Ascending aorta (tissue), 2 donors: ENCODE measurements around the gene LMTK2. TPM values are rescaled to one million over a fixed set of nuclear protein-coding genes. Genes with fewer than 3 reads are reported as not detected.

Source experiments
- DNase-seq, 2 donors: peaks; one replicate each; pipeline ENCODE4 v3.0.0-alpha.2; 2019; ENCODE audit warnings: low spot score in 2 of 2
- H3K27ac ChIP-seq, 2 donors: fragments of 200-600 bp; sonication (generic); one replicate each; pipeline ENCODE4 v1.5.1; 2016 to 2017; ENCODE audit warnings: mild to moderate bottlenecking in 1 of 2
- H3K27me3 ChIP-seq: fragments of 200-600 bp; sonication (generic); one replicate; pipeline ENCODE4 v1.5.1; 2017
- H3K36me3 ChIP-seq, 2 donors: fragments of 200-600 bp; sonication (generic); one replicate each; pipeline ENCODE4 v1.5.1; 2016
- H3K4me1 ChIP-seq, 2 donors: fragments of 200-600 bp; sonication (generic); one replicate each; pipeline ENCODE4 v1.5.1; 2016 to 2017; ENCODE audit warnings: mild to moderate bottlenecking in 1 of 2
- H3K4me3 ChIP-seq, 2 donors: fragments of 200-600 bp; sonication (generic); one replicate each; pipeline ENCODE4 v1.5.1; 2016 to 2017; ENCODE audit warnings: mild to moderate bottlenecking in 1 of 2
- H3K9me3 ChIP-seq, 2 donors: fragments of 200-600 bp; sonication (generic); one replicate each; pipeline ENCODE4 v1.5.1; 2016
- CTCF ChIP-seq, 3 experiments: fragments of 200-600 bp in 2 of 3; fragments of 450-650 bp in 1 of 3; sonication (generic) in 2 of 3; IDR thresholded peaks; one replicate each; pipeline ENCODE4 v1.5.1; 2016 to 2019; ENCODE audit warnings: antibody characterized with exemption in 3 of 3, mild to moderate bottlenecking in 1 of 3, moderate library complexity in 1 of 3
- intact Hi-C: fragments of 100-400 bp; cut with DNase I; formaldehyde crosslinking; loops from one replicate; pipeline ENCODE4 v1.15.1; 2023
- total RNA-seq: library from RNA; depleted of rRNA; stranded (reverse); fragments of >200 nt; gene quantifications from one replicate; pipeline ENCODE4 v1.1.0, GENCODE V29; 2016

LMTK2 gene
- total RNA-seq, 1 donor from 2014 or later, result 11.8 TPM

DNA sequence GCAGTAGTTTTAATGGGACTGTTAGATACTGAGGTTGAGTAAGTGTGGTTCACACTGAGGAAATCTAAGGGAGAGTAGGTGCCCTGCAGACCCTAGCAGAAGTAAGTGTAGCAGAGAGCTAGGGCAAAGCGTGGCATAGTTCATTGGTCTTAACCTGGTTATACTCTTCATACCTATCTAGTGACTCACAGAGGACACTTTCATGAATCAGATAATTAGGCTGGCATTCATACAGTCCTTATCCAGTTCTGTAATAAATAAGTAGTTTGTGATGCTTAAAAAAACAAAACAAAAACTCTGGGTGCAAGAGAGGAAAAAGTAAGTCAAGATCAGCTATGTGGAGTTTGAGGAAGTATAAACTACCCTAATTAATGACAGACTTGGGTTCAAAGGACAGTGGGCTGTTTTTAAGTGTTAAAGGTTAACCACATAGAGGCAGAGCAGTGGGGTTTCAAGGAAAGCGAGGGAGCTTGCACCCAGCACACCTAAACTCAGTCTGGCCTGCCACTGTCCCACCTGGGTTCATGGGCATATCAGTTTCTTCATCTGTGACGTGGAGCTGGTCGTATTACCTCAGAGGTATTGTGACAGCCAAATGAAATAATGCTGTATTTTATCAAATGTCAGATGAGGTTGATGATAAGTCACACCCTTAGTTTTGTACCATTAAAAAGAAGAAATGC lies 27.1 kb downstream of the LMTK2 start:
- no peak overlapping the region for H3K27ac ChIP-seq

DNA sequence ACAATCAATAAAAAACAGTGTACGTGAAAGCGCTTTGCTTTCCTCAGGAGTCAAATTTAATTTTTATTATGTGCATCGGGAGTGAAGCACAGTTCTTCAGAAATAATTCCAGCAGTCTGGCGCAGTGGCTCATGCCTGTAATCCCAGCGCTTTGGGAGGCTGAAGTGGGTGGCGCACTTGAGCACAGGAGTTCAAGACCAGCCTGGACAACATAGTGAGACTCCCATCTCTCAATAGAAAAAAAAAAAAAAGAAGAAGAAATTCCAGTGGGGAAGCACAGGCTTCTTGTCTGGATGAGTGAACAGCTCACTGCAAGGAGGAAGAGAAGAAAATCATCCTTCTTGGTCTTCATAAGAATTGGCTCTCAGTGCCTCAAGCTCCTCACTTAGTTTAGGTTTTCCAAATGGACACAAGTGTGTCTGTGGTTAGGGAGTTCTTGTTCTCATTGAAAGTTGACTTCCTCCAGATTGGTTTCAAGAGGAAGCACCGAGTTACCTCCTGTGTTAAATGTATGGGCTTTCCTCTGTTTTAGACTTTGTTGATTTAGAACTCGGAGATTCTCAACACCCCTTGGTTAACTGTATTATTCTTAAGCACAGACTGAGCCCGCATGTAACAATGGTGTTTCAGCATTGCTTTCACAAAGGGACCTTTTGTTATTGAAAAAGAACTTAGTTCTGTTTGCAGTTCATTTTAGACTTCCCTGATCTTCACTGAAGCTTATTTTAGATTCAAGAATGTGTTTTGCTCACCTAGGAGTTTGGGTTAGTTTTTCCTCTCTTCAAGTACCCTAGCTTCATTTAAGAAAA lies 28.0 kb downstream of the LMTK2 start:
- Histone ChIP-seq H3K27me3 (no peaks in the 10 kb centered on the region), H3K4me1 (no peaks in the 10 kb centered on the region), H3K36me3 (peaks cover 6 to 12% of the 10 kb centered on the region in 2 donors), H3K4me3 (no peak overlapping the region), H3K27ac (no peak overlapping the region), H3K9me3 (no peaks in the 10 kb centered on the region)
- intact Hi-C loops, result no loop called here
- no peak for TF ChIP-seq CTCF (IDR thresholded peaks at IDR 0.05)
- no peak for DNase-seq

More for the DNA sequence above, 27.1 kb downstream of the LMTK2 start:
- no peaks in the 10 kb centered on the region for H3K4me1 ChIP-seq
- TF ChIP-seq CTCF (IDR thresholded peaks at IDR 0.05), result no peak
- no peak overlapping the region for H3K4me3 ChIP-seq
- intact Hi-C loops, result no loop called here
- H3K27me3 ChIP-seq, result no peaks in the 10 kb centered on the region
- DNase-seq, result no peak
- peaks cover 2 to 3% of the 10 kb centered on the region in 2 donors for H3K36me3 ChIP-seq
- no peaks in the 10 kb centered on the region for H3K9me3 ChIP-seq

GRCh38 chr7:98135984-98136383 lies 29.3 kb downstream of the LMTK2 start:
- intact Hi-C loops, result no loop called here
- H3K27me3 ChIP-seq, result no peaks in the 10 kb centered on the region
- H3K9me3 ChIP-seq, result no peaks in the 10 kb centered on the region
- no peak overlapping the region for H3K27ac ChIP-seq
- no peak for DNase-seq
- H3K4me3 ChIP-seq, result no peak overlapping the region
- H3K36me3 ChIP-seq, result peaks cover 6 to 14% of the 10 kb centered on the region in 2 donors
- no peak for TF ChIP-seq CTCF (IDR thresholded peaks at IDR 0.05)
- no peaks in the 10 kb centered on the region for H3K4me1 ChIP-seq

- Histone ChIP-seq H3K27ac (no peak overlapping the region), H3K4me3 (no peak overlapping the region)
Observed at GRCh38 chr7:98136423-98136822, 29.8 kb downstream of the LMTK2 start.

More at GRCh38 chr7:98136423-98136822, 29.8 kb downstream of the LMTK2 start:
- no peak for DNase-seq
- H3K9me3 ChIP-seq, result no peaks in the 10 kb centered on the region
- peaks cover 6 to 18% of the 10 kb centered on the region in 2 donors for H3K36me3 ChIP-seq
- H3K27me3 ChIP-seq, result no peaks in the 10 kb centered on the region
- no peaks in the 10 kb centered on the region for H3K4me1 ChIP-seq
- intact Hi-C loops, result no loop called here
- no peak for TF ChIP-seq CTCF (IDR thresholded peaks at IDR 0.05)
